C1 segment of cervical spinal cord (tissue), 14 donors: ENCODE results near the gene UTP25.
A peak's percentile ranks its signal among the peaks of the same experiment; 100 is the strongest.

Experiments
- DNase-seq, 14 donors: peaks; one replicate each; lab custom pipeline; 2025; lab: John Stamatoyannopoulos, UW

UTP25 gene

GRCh38 chr1:209839875-209840546 lies 12.2 kb downstream of the UTP25 start:
- DNase-seq, result no peak

GRCh38 chr1:209840611-209841010 lies 12.8 kb downstream of the UTP25 start:
- DNase-seq, result no peak

- DNase-seq, result peak in 2 of 14 donors; percentile 31 to 40
Measured at GRCh38 chr1:209844695-209845407, 17.1 kb downstream of the UTP25 start.

- DNase-seq, result no peak
Measured at GRCh38 chr1:209845408-209845725, 17.6 kb downstream of the UTP25 start.

GRCh38 chr1:209849388-209849787 lies 21.6 kb downstream of the UTP25 start:
- DNase-seq, result no peak

- peak in 5 of 14 donors; percentile 9 to 47 (median 20) for DNase-seq
Measured at GRCh38 chr1:209850342-209850979, 22.7 kb downstream of the UTP25 start.

- DNase-seq, result no peak
Measured at GRCh38 chr1:209853676-209854075, 25.9 kb downstream of the UTP25 start.

GRCh38 chr1:209854196-209854595 lies 26.4 kb downstream of the UTP25 start:
- DNase-seq, result no peak

GRCh38 chr1:209855006-209855405 lies 27.2 kb downstream of the UTP25 start:
- DNase-seq, result no peak

- peak in 1 of 14 donors; percentile 52 for DNase-seq
Measured at GRCh38 chr1:209855623-209856022, 27.9 kb downstream of the UTP25 start.

- no peak for DNase-seq
Measured at GRCh38 chr1:209858561-209859103, 30.9 kb downstream of the UTP25 start.

GRCh38 chr1:209860293-209860881 lies 32.6 kb downstream of the UTP25 start:
- DNase-seq, result peak in 11 of 14 donors; percentile 12 to 62 (median 41)

- no peak for DNase-seq
Measured at GRCh38 chr1:209861242-209861641, 33.5 kb downstream of the UTP25 start.

- no peak for DNase-seq
Measured at GRCh38 chr1:209862391-209863356, 34.9 kb downstream of the UTP25 start.

- DNase-seq, result no peak
Measured at GRCh38 chr1:209863766-209864485, 36.2 kb downstream of the UTP25 start.

GRCh38 chr1:209866201-209866600 lies 38.4 kb downstream of the UTP25 start:
- DNase-seq, result no peak

GRCh38 chr1:209869291-209870149 lies 41.7 kb downstream of the UTP25 start:
- DNase-seq, result no peak

GRCh38 chr1:209870151-209870831 lies 42.5 kb downstream of the UTP25 start:
- no peak for DNase-seq

GRCh38 chr1:209871006-209871405 lies 43.2 kb downstream of the UTP25 start:
- DNase-seq, result no peak
